Mesothelial cell of epicardium (in vitro differentiated cells): Measurements from ENCODE around the gene PEX11G. TPM values are rescaled to one million over a fixed set of nuclear protein-coding genes. Genes with fewer than 3 reads are reported as not detected.
"Not testable (repeated sequence)": the region's sequence is repeated elsewhere in the genome, so short reads cannot be mapped to it uniquely, and the experiment has no call there.

ENCODE experiments used
- DNase-seq, 2 experiments: peaks; one replicate each; pipeline ENCODE4 v3.0.0; 2021; ENCODE audit warnings: low spot score in 2 of 2; ENCODE audit not compliant: unreplicated experiment in 2 of 2
- H3K27ac Mint-ChIP-seq: 2 replicates; pipeline ENCODE4 v1.8.0; 2021; ENCODE audit warnings: mixed read lengths
- H3K27me3 Mint-ChIP-seq: 2 replicates; pipeline ENCODE4 v1.8.0; 2021; ENCODE audit warnings: low read depth, mixed read lengths
- H3K36me3 Mint-ChIP-seq: 2 replicates; pipeline ENCODE4 v1.8.0; 2021; ENCODE audit warnings: mixed read lengths
- H3K4me1 Mint-ChIP-seq: 2 replicates; pipeline ENCODE4 v1.8.0; 2021; ENCODE audit warnings: mixed read lengths
- H3K4me3 Mint-ChIP-seq: 2 replicates; pipeline ENCODE4 v1.8.0; 2021; ENCODE audit warnings: mild to moderate bottlenecking, moderate library complexity, mixed read lengths
- H3K9me3 Mint-ChIP-seq: 2 replicates; pipeline ENCODE4 v1.8.0; 2021; ENCODE audit warnings: mixed read lengths
- total RNA-seq: library from RNA; stranded (reverse); gene quantifications from 3 replicates; pipeline ENCODE4 v1.2.1, GENCODE V29; 2021
- TF ChIP-seq, protein P1 (sequence below): fragments of 200-600 bp; sonication (generic); IDR thresholded peaks from one replicate; pipeline ENCODE4 v1.5.0; 2021; ENCODE audit warnings: antibody characterized with exemption; ENCODE audit not compliant: unreplicated experiment

The PEX11G gene
- total RNA-seq, 1 donor from 2014 or later: 7.0 TPM

DNA sequence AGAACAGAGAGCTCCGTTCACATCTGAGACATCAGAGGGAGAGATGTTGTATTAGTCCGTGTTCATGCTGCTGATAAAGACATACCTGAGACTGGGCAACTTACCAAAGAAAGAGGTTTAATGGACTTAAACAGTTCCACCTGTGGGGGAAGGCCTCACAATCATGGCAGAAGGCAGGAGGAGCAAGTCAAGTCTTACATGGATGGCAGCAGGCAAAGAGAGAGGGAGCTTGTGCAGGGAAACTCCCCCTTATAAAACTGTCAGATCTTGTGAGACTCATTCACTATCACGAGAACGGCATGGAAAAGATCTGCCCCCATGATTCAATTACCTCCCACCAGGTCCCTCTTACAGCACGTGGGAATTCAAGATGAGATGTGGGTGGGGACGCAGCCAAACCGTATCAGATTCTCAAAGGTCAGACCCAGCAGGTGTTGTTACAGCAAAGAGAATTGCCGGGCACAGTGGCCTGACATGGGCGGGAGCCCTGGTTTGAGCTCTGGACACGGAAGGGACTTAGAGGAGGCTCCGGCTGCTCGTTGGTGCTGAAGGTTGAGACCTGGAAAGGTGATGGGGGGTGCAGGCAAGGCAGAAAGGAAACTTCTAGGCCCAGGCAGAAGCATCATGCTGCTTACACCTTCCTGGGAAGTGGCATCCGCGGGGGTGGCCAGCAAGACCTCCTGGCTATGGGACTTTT is 33.1 kb downstream of the PEX11G start:
- Mint-ChIP-seq H3K4me1 (no peaks in the 10 kb centered on the region), H3K4me3 (no peak overlapping the region), H3K36me3 (peaks cover 67% of the 10 kb centered on the region), H3K27ac (no peak overlapping the region), H3K9me3 (peaks cover 34% of the 10 kb centered on the region), H3K27me3 (no peaks in the 10 kb centered on the region)
- DNase-seq: no peak
- TF ChIP-seq, protein P1, sequence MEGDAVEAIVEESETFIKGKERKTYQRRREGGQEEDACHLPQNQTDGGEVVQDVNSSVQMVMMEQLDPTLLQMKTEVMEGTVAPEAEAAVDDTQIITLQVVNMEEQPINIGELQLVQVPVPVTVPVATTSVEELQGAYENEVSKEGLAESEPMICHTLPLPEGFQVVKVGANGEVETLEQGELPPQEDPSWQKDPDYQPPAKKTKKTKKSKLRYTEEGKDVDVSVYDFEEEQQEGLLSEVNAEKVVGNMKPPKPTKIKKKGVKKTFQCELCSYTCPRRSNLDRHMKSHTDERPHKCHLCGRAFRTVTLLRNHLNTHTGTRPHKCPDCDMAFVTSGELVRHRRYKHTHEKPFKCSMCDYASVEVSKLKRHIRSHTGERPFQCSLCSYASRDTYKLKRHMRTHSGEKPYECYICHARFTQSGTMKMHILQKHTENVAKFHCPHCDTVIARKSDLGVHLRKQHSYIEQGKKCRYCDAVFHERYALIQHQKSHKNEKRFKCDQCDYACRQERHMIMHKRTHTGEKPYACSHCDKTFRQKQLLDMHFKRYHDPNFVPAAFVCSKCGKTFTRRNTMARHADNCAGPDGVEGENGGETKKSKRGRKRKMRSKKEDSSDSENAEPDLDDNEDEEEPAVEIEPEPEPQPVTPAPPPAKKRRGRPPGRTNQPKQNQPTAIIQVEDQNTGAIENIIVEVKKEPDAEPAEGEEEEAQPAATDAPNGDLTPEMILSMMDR: no peak

- no peaks in the 10 kb centered on the region for H3K4me1 Mint-ChIP-seq
Observed at GRCh38 chr19:7454998-7455397, 33.8 kb downstream of the PEX11G start.

DNA sequence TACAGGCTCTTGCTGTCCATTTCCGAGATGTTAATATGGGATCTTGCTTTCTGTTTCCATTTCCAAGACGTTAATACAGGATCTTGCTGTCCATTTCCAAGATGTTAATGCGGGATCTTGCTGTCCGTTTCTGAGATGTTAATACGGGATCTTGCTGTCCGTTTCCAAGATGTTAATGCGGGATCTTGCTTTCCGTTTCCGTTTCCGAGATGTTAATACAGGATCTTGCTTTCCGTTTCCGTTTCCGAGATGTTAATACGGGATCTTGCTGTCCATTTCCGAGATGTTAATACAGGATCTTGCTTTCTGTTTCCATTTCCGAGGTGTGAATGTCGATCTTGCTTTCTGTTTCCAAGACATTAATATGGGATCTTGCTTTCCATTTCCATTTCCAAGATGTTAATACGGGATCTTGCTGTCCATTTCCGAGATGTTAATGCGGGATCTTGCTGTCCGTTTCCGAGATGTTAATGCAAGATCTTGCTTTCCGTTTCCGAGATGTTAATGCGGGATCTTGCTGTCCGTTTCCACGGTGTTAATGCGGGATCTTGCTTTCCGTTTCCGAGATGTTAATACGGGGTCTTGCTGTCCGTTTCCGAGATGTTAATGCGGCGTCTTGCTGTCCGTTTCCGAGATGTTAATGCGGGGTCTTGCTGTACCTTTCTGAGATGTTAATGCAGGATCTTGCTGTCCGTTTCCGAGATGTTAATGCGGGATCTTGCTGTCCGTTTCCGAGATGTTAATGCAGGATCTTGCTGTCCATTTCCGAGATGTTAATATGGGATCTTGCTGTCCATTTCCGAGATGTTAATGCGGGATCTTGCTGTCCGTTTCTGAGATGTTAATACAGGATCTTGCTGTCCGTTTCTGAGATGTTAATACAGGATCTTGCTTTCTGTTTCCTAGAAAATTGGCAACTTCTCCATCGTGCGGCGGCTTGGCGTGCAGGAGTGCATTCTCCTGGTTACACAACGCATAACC is 38.3 kb downstream of the PEX11G start:
- H3K4me1 Mint-ChIP-seq: no peaks in the 10 kb centered on the region
- no peak overlapping the region for H3K27ac Mint-ChIP-seq
- no peak overlapping the region for H3K4me3 Mint-ChIP-seq
- peaks cover 37% of the 10 kb centered on the region for H3K9me3 Mint-ChIP-seq
- peaks cover 75% of the 10 kb centered on the region for H3K36me3 Mint-ChIP-seq
- TF ChIP-seq, protein P1: no peak
- DNase-seq: no peak
- no peaks in the 10 kb centered on the region for H3K27me3 Mint-ChIP-seq

More at GRCh38 chr19:7454998-7455397, 33.8 kb downstream of the PEX11G start:
- TF ChIP-seq, protein P1: no peak
- H3K4me3 Mint-ChIP-seq: no peak overlapping the region
- no peaks in the 10 kb centered on the region for H3K27me3 Mint-ChIP-seq
- no peak overlapping the region for H3K27ac Mint-ChIP-seq
- H3K9me3 Mint-ChIP-seq: peaks cover 41% of the 10 kb centered on the region
- no peak for DNase-seq
- peaks cover 71% of the 10 kb centered on the region for H3K36me3 Mint-ChIP-seq

DNA sequence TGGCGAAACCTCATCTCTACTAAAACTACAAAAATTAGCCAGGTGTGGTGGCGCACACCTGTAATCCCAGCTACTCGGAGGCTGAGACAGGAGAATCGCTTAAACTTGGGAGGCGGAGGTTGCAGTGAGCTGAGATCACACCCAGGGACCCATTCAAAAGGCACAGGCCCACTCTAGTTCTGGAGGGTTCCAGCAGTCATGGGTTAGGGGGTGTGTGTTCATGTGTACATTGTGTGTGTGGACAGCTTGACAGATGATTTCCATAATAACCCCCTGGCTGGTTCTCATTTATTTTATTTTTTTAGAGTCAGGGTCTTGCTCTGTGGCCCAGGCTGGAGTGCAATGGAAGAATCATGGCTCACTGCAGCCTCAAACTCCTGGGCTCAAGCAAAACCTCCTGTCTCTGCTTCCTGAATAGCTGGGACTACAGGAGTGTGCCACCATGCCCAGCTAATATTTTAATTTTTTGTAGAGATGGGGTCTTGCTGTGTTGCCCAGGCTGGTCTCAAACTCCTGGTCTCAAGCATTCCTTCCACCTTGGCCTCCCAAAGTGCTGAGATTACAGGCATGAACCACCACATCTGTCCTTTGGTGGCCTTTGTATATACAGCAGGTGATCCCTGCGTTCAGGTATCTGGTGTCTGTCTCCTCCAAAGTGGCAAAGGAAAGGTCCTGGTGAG is 39.3 kb downstream of the PEX11G start:
- H3K27me3 Mint-ChIP-seq, H3K27ac Mint-ChIP-seq, H3K4me3 Mint-ChIP-seq, DNase-seq, H3K4me1 Mint-ChIP-seq: not testable (repeated sequence)
- Mint-ChIP-seq H3K9me3 (peaks cover 30% of the 10 kb centered on the region), H3K36me3 (peaks cover 67% of the 10 kb centered on the region)

- H3K4me3 Mint-ChIP-seq: no peak overlapping the region
- TF ChIP-seq, protein P1: no peak
- no peaks in the 10 kb centered on the region for H3K27me3 Mint-ChIP-seq
- H3K9me3 Mint-ChIP-seq: peaks cover 18% of the 10 kb centered on the region
- H3K36me3 Mint-ChIP-seq: peaks cover 59% of the 10 kb centered on the region
- DNase-seq: no peak
- no peak overlapping the region for H3K27ac Mint-ChIP-seq
- H3K4me1 Mint-ChIP-seq: no peaks in the 10 kb centered on the region
Observed at GRCh38 chr19:7447648-7448047, 41.2 kb downstream of the PEX11G start.
